MM.1S (cell line): ENCODE measurements around the gene RUNX1.

ENCODE experiments used
- CTCF ChIP-seq: fragments of 300-600 bp; sonication (generic); IDR thresholded peaks from 2 replicates; pipeline ENCODE4 v1.5.1; 2016; ENCODE audit warnings: antibody characterized with exemption, low read length, mixed read lengths
- EZH2phosphoT487 ChIP-seq: fragments of 300-600 bp; sonication (generic); IDR thresholded peaks from 2 replicates; pipeline ENCODE4 v1.6.1; 2018; ENCODE audit warnings: antibody characterized with exemption, low read length

GRCh38 chr21:34810786-34811185, 238.3 kb downstream of the RUNX1 start:
- TF ChIP-seq EZH2phosphoT487 (no peak), CTCF (no peak)
